NB4 (cell line): Measurements from ENCODE around the gene ZNF185.

Experiments used
- TF ChIP-seq, protein P1 (sequence below): IDR thresholded peaks from one replicate; pipeline ENCODE4 v1.5.1; 2012; ENCODE audit warnings: low read depth, low read length
- TF ChIP-seq, protein P2 (sequence below): IDR thresholded peaks from 2 replicates; pipeline ENCODE4 v1.6.1; 2011; ENCODE audit warnings: low read depth, low read length

DNA sequence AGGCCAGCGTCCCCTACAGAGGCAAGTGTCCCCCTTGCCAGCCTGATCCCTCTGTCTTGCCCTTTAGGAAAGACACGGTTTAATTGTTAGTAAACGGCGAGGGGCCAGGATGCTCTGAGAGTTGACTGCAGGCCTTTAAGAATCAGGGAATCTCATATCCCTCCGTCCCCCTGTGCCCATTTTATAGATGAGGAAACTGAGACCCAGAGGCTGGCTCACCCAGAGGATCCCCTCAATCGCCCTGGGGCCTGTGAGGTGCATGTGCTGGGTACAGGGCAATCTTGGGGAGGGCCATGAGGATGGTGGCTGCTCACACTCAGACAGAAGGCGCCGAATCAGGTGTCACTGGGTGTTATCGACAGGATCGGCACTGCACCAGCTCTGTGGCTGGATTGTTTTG is 575 bp downstream of the ZNF185 start:
- TF ChIP-seq, protein P1, sequence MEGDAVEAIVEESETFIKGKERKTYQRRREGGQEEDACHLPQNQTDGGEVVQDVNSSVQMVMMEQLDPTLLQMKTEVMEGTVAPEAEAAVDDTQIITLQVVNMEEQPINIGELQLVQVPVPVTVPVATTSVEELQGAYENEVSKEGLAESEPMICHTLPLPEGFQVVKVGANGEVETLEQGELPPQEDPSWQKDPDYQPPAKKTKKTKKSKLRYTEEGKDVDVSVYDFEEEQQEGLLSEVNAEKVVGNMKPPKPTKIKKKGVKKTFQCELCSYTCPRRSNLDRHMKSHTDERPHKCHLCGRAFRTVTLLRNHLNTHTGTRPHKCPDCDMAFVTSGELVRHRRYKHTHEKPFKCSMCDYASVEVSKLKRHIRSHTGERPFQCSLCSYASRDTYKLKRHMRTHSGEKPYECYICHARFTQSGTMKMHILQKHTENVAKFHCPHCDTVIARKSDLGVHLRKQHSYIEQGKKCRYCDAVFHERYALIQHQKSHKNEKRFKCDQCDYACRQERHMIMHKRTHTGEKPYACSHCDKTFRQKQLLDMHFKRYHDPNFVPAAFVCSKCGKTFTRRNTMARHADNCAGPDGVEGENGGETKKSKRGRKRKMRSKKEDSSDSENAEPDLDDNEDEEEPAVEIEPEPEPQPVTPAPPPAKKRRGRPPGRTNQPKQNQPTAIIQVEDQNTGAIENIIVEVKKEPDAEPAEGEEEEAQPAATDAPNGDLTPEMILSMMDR: no peak
- TF ChIP-seq, protein P2, sequence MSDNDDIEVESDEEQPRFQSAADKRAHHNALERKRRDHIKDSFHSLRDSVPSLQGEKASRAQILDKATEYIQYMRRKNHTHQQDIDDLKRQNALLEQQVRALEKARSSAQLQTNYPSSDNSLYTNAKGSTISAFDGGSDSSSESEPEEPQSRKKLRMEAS: no peak
